Spleen (tissue), 11 donors: ENCODE measurements around the gene TIFAB. TPM values are rescaled to one million over a fixed set of nuclear protein-coding genes. Genes with fewer than 3 reads are reported as not detected.

Source experiments
- DNase-seq: peaks from one replicate; pipeline ENCODE4 v3.0.0-alpha.2; 2020
- H3K27ac ChIP-seq, 8 donors: fragments of 200-600 bp; sonication (generic) in 7 of 8; 1 replicate in 4 of 8; 2 replicates in 4 of 8; pipeline versions ENCODE4 v1.5.0 to v1.8.0; 2016 to 2021; ENCODE audit warnings: inconsistent platforms in 4 of 8, mild to moderate bottlenecking in 4 of 8, moderate library complexity in 1 of 8
- H3K27me3 ChIP-seq, 7 donors: fragments of 200-600 bp; sonication (generic) in 6 of 7; replicated peaks in 1 of 7; 1 replicate in 4 of 7; 2 replicates in 3 of 7; pipeline versions ENCODE4 v1.5.0 to v1.8.0; 2016 to 2021; ENCODE audit warnings: inconsistent platforms in 3 of 7, mild to moderate bottlenecking in 1 of 7
- H3K36me3 ChIP-seq, 6 donors: fragments of 200-600 bp; sonication (generic) in 5 of 6; 1 replicate in 4 of 6; 2 replicates in 2 of 6; pipeline versions ENCODE4 v1.5.0 to v1.8.0; 2016 to 2021; ENCODE audit warnings: inconsistent platforms in 2 of 6
- H3K4me1 ChIP-seq, 6 donors: fragments of 200-600 bp; sonication (generic) in 5 of 6; 1 replicate in 3 of 6; 2 replicates in 3 of 6; pipeline versions ENCODE4 v1.5.0 to v1.8.0; 2016 to 2021; ENCODE audit warnings: inconsistent platforms in 3 of 6
- H3K4me3 ChIP-seq, 8 donors: fragments of 200-600 bp; sonication (generic) in 7 of 8; 1 replicate in 4 of 8; 2 replicates in 4 of 8; pipeline versions ENCODE4 v1.5.0 to v1.8.0; 2016 to 2021; ENCODE audit warnings: inconsistent platforms in 4 of 8, mild to moderate bottlenecking in 4 of 8, moderate library complexity in 2 of 8
- H3K9me3 ChIP-seq, 8 donors: fragments of 200-600 bp; sonication (generic) in 7 of 8; 1 replicate in 4 of 8; 2 replicates in 4 of 8; pipeline versions ENCODE4 v1.5.0 to v1.8.0; 2016 to 2021; ENCODE audit warnings: inconsistent platforms in 4 of 8
- POLR2A ChIP-seq, 3 donors: fragments of 450-650 bp; IDR thresholded peaks; one replicate each; pipeline ENCODE4 v1.5.1; 2017; ENCODE audit warnings: antibody characterized with exemption in 3 of 3, mild to moderate bottlenecking in 1 of 3
- POLR2AphosphoS5 ChIP-seq, 3 donors: sonication (generic); formaldehyde crosslinking; IDR thresholded peaks; one replicate each; pipeline ENCODE4 v1.5.1; 2017; ENCODE audit warnings: antibody characterized with exemption in 3 of 3
- WGBS, 5 donors: extraction: QIAGEN DNeasy Blood & Tissue Kit in 3 of 5; methylation state at CpG; one replicate each; pipeline versions ENCODE4 v1.1.5 to v1.1.7; 2013 to 2018; 5-methylcytosine and 5-hydroxymethylcytosine counted together
- intact Hi-C: fragments of 100-400 bp; cut with DNase I; formaldehyde crosslinking; loops from one replicate; pipeline ENCODE4 v1.15.0; 2023; ENCODE audit warnings: low total_unique reads
- polyA plus RNA-seq, 3 donors: library from polyadenylated mRNA; stranded (reverse); fragments of 200-250 nt; gene quantifications; one replicate each; pipeline ENCODE4 v1.2.1, GENCODE V29; 2013
- total RNA-seq, 7 donors: library from RNA; depleted of rRNA in 3 of 7; stranded (reverse); fragments of >200 nt in 3 of 7; fragmentation: NEBNext Ultra II Directional in 4 of 7; extraction: Animal tissue kit (Norgen Biotek cat#: 25700) in 4 of 7; gene quantifications; one replicate each; pipeline versions ENCODE4 v1.1.0 to v1.2.1, GENCODE V29; 2016 to 2021
- TF ChIP-seq, protein P1 (sequence below), 11 experiments: fragments of 200-600 bp in 7 of 11; fragments of 450-650 bp in 4 of 11; sonication (generic) in 4 of 11; IDR thresholded peaks in 8 of 11; conservative IDR thresholded peaks in 3 of 11; 1 replicate in 7 of 11; 2 replicates in 4 of 11; pipeline versions ENCODE4 v1.4.0 to v1.8.0; 2016 to 2021; ENCODE audit warnings: antibody characterized with exemption in 11 of 11, inconsistent platforms in 4 of 11, mild to moderate bottlenecking in 1 of 11
- donor health status: healthy with polysubstance abuse.
- donor health status: DM: no; HTN: no; CAD: no; lungs with moderate emphysema.
- donor health status: DM: no; HTN: no; CAD: no.
- donor health status: Bipolar disorder and iron deficiency.
- donor health status: healthy.
- donor health status: DM: no; HTN: no; CAD: no.
- donor health status: DM: yes; HTN: yes; CAD: no.

Gene TIFAB
- total and polyA plus RNA-seq, 10 donors = 0.37 to 4.0 (median 1.1) TPM

DNA sequence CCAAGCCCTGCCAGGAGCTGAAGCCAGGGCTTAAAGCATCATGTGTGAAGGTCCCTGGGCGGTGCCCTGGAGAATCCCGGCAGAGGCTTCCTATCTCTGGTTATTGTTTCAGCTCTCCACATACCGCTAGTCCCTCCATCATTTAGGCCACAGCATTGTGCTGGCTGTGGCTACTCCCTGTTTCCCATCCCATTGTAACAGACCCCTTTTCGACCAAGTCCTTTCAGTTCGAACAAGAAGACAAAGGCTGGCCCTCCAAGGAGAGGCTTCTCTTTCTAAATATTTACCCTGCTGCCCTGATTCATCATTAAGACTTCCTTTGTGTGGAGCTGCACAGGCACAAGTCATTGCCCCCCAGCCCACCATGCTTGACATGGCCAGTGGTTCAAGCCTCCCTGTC is 42.0 kb upstream of the TIFAB start:
- no peaks in the 10 kb centered on the region for H3K9me3 ChIP-seq
- H3K4me1 ChIP-seq = peaks cover 0 to 26% (median 14%) of the 10 kb centered on the region in 6 donors
- no peak overlapping the region for H3K27ac ChIP-seq
- 83 to 92% (median 85%) methylated on average over 5 of the region's 5 CpGs for WGBS, 5 donors
- no peaks in the 10 kb centered on the region for H3K36me3 ChIP-seq
- TF ChIP-seq, protein P1, sequence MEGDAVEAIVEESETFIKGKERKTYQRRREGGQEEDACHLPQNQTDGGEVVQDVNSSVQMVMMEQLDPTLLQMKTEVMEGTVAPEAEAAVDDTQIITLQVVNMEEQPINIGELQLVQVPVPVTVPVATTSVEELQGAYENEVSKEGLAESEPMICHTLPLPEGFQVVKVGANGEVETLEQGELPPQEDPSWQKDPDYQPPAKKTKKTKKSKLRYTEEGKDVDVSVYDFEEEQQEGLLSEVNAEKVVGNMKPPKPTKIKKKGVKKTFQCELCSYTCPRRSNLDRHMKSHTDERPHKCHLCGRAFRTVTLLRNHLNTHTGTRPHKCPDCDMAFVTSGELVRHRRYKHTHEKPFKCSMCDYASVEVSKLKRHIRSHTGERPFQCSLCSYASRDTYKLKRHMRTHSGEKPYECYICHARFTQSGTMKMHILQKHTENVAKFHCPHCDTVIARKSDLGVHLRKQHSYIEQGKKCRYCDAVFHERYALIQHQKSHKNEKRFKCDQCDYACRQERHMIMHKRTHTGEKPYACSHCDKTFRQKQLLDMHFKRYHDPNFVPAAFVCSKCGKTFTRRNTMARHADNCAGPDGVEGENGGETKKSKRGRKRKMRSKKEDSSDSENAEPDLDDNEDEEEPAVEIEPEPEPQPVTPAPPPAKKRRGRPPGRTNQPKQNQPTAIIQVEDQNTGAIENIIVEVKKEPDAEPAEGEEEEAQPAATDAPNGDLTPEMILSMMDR (IDR thresholded peaks at IDR 0.05 in 8 of 11, conservative IDR thresholded peaks at IDR 0.05 in 3 of 11) = no peak
- TF ChIP-seq POLR2AphosphoS5 (IDR thresholded peaks at IDR 0.05) (no peak), POLR2A (IDR thresholded peaks at IDR 0.05) (no peak)
- H3K4me3 ChIP-seq = no peak overlapping the region
- no peak for DNase-seq
- intact Hi-C loops = no loop called here
- H3K27me3 ChIP-seq = peaks cover 0 to 70% (median 30%) of the 10 kb centered on the region in 7 donors

DNA sequence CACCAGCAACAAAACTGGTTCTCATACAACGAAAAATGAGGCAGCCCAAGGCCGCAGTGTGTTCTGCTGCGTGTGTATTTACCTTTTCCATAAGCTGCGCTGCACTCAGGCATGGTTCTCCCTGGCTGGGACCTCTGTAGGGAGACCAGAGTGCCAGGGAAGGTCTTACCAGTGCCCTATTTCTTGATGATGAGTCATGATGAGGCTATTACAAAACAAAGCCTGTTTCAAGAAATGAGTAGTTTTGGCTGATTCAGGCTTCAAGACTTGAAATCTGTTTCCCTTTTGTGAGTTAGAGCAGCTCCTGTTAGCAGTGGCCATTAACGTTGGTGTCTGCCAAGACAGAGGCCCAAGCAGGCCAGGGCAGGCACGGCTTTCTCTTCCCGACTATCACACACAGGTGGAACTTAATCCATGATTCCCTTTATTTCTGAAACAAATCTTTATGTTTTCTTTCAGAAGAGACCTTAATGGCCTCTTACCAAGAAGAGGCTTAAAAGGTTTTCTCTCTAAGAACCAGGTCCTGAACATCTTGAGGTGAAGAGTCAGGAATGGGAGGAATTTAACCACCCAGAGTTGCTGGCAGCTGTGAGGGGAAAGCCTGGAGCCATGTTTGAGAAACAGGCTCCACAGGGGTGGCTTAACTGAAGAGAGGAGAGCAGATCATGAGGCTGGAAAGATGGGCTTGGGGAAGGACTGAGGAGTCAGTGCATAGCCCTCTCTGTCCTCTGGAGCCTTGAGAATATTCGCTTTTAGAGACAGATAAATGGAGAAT is 41.4 kb upstream of the TIFAB start:
- TF ChIP-seq POLR2A (IDR thresholded peaks at IDR 0.05) (no peak), POLR2AphosphoS5 (IDR thresholded peaks at IDR 0.05) (no peak)
- TF ChIP-seq, protein P1 (IDR thresholded peaks at IDR 0.05 in 8 of 11, conservative IDR thresholded peaks at IDR 0.05 in 3 of 11) = no peak

DNA sequence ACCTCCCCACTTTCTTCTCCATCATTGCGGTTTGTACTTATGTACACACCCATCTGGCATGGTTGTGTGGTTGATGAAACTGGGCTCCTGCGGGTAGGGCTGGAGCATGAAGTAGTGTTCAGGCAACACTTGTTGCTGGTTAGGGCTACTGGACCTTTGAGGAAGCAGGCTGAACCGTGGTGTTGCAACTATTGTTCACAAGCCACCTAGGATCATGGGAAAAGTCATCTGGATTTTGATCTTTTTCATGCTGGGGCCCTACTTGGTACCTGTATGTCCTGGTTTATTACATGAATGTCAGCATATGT is 40.1 kb upstream of the TIFAB start:
- intact Hi-C loops = no loop called here
- peaks cover 0 to 41% (median 25%) of the 10 kb centered on the region in 6 donors for H3K4me1 ChIP-seq
- no peak overlapping the region for H3K4me3 ChIP-seq

More for the DNA sequence above, 41.4 kb upstream of the TIFAB start:
- Histone ChIP-seq H3K27ac (no peak overlapping the region), H3K4me3 (no peak overlapping the region), H3K4me1 (peaks cover 0 to 32% (median 20%) of the 10 kb centered on the region in 6 donors), H3K36me3 (no peaks in the 10 kb centered on the region), H3K27me3 (peaks cover 3 to 76% (median 36%) of the 10 kb centered on the region in 7 donors), H3K9me3 (no peaks in the 10 kb centered on the region)
- intact Hi-C loops = no loop called here
- WGBS, 5 donors = 71 to 82% (median 74%) methylated on average over 8 of the region's 8 CpGs
- no peak for DNase-seq

More for the DNA sequence above, 40.1 kb upstream of the TIFAB start:
- no peak for DNase-seq
- WGBS, 5 donors = 45 to 70% (median 62%) methylated on average over 3 of the region's 3 CpGs
- H3K27ac ChIP-seq = no peak overlapping the region
- H3K27me3 ChIP-seq = peaks cover 3 to 83% (median 49%) of the 10 kb centered on the region in 7 donors
- TF ChIP-seq POLR2A (IDR thresholded peaks at IDR 0.05) = no peak
- no peak for TF ChIP-seq POLR2AphosphoS5 (IDR thresholded peaks at IDR 0.05)
- TF ChIP-seq, protein P1 (IDR thresholded peaks at IDR 0.05 in 8 of 11, conservative IDR thresholded peaks at IDR 0.05 in 3 of 11) = no peak
- H3K9me3 ChIP-seq = no peaks in the 10 kb centered on the region
- H3K36me3 ChIP-seq = no peaks in the 10 kb centered on the region
